GM18868 (cell line): ENCODE results near the gene INPP5F.
A peak's percentile ranks its signal among the peaks of the same experiment; 100 is the strongest.

ENCODE experiments used
- ATAC-seq: cut with Tn5 transposase; IDR thresholded peaks from one replicate; pipeline ENCODE4 v1.9.1; 2021; ENCODE audit warnings: mild to moderate bottlenecking, moderate library complexity; ENCODE audit not compliant: unreplicated experiment

The INPP5F gene

DNA sequence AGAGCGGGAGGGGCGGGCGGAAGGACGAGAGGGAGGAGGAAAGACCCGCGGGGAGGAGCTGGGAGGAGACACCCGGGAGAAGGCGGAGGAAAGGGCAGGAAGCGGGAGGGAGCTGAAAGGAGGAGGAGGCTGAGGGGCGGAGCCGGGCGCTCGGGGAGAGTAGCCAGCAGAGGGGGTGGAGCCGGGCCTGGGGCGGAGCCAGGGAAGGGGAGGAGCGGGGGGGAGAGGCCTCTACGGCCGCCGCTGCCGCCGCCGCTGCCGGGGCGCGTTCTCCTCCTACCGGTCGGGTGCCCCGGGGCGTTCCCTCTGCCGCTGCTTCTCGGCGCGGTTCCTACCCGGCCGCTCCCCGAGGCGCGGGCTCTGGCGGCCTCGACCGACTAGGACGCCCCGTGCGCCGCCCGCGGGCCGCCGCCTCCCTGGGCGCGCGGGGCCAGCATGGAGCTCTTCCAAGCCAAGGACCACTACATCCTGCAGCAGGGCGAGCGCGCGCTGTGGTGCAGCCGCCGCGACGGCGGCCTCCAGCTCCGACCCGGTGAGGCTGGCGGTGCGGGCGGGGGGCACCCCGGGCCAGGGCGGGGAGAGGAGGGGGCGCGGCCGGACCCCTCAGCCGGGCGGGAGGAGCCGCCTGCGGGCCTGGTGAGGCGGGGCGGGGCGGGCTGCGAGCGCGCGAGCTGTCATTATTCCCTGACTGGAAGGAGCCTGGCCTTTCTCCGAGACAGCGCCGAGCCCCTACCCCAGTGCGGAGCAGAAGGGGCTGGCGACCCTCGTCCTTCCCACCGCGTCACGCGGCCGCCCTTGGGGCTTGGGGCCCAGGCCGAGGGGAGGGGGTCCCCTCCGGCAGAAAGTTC lies at the start of gene INPP5F:
TSS of gene INPP5F (plus strand) at position 223 of the 848 bp plus-strand sequence. CDS start at position 436, 213 bp downstream.
- peak; percentile 90 for ATAC-seq

DNA sequence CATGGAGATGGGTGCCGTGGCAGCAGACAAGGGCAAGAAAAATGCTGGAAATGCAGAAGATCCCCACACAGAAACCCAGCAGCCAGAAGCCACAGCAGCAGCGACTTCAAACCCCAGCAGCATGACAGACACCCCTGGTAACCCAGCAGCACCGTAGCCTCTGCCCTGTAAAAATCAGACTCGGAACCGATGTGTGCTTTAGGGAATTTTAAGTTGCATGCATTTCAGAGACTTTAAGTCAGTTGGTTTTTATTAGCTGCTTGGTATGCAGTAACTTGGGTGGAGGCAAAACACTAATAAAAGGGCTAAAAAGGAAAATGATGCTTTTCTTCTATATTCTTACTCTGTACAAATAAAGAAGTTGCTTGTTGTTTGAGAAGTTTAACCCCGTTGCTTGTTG lies 48.7 kb upstream of the INPP5F start:
- no peak for ATAC-seq

DNA sequence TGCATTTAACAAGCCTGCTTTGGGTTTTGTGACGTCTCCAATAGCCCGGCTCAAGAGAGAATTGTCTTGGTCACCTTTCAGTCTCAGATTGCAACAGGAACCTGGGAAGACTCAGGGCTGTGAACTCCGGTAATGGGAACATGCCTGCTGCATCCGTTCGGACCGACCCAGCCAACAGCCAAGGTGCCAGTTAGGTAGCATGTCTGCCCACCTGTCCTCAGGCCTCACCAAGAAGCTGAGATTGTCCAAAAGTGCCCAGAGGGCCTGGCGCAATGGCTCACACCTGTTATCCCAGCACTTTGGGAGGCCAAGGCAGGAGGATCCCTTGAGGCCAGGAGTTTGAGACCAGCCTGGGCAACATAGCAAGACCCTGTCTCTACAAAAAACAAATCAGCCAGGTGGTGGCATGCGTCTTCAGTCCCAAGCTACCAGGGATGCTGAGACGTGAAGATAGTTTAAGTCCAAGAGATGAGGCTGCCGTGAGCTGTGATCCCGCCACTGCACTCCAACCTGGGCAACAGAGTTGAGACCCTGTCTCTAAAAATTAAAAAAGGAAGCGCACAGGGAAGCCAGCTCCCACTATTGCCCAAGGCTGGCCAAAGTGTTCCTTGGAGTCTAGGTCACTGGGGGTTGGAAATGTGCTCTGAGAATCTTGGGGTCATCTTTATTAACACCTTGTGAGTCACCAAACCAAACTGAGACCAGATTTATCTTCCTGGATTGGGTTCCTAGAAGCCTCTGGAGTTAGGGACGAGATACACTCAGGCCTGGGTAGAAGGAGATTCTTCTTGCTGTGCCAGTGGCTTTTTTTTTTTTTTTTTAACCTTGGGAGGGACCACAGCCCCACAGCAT lies 47.7 kb upstream of the INPP5F start:
- no peak for ATAC-seq

DNA sequence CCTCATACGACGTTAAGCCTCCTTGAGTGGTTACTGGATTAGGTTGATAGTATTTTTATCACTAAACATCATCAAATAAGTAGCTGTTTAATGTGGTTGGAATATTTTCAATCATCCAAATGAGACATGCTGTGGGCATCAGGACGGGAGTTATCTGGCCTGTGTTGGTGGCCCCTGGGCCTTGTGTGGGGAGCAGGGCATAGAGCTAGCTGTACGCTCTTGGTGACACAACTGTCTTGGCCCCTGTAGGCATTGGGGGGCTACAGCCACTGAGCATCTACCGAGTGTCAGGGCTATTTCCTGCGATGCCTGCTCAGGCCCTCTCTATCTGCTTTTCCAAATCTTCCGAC lies 46.4 kb upstream of the INPP5F start:
- no peak for ATAC-seq

- no peak for ATAC-seq
Measured at GRCh38 chr10:119680050-119680449, 45.8 kb upstream of the INPP5F start.

DNA sequence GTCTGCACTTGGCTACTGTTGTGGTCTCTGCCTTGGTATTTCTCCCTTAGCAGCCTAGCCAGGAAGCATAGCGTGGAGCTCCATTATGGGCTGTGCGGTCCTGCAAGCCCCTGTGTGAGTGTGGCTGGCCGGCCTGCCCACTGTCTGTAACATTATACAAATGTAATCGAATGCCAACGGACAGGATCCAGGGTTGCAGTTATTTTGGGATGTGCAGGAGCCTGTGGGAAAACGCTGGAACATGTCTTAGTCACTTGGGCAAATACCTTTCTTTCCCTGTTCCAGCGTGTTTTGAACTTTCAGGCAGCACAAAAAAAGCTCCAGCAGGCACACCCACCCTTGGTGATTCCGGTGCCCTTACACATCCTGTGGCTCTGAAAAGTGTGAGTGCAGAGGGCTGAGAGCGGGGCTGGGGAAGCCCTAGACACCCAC lies 45.2 kb upstream of the INPP5F start:
- no peak for ATAC-seq

DNA sequence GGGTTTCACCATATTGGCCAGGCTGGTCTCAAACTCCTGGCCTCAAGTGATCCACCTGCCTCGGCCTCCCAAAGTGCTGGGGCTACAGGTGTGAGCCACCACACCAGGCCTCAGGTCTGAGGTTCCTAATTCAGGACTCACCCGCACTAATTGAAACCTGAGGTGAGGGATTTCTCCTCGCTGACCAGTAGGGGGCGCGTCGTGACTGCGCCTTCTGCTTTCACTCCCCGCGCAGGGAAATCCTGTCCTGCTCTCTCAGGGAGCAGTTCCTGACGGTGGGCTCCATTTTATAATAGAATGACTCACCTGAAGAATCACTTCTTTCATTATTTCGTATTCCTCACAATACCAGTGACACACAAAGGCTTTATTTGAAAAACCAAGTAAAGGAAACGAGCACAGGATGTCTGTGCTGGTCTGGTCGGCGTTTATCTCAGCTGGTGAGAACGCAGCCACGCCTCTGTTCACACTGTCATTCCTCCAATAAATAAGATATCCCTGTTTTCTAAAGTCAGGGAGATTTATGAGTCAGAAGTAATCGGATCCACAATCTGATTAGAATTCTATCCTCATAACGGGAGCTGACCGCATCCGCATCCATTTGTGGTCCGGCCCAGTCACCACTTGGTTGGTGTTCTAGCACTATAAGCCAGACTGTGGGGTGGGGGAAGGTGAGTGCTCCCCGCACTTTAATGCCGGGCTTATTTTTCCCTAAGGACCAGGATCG lies 39.2 kb upstream of the INPP5F start:
- ATAC-seq, result peak; percentile 83

- ATAC-seq, result no peak
Measured at GRCh38 chr10:119687192-119688032, 38.4 kb upstream of the INPP5F start.

DNA sequence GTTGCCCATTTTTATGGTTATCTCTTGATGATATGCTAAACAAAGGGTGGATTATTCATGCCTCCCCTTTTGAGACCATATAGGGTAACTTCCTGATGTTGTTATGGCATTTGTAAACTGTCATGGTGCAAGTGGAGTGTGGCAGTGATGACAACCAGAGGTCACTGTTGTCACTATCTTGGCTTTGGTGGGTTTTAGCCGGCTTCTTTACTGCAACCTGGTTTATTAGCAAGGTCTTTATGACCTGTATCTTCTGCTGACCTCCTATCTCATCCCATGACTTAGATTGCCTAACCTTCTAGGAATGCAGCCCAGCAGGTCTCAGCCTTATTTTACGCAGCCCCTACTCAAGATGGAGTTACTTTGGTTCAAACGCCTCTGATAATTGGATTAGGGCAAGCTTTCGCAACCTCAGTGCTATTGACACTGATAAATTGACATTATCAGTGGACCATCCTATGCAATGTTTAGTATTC lies 37.8 kb upstream of the INPP5F start:
- ATAC-seq, result no peak

DNA sequence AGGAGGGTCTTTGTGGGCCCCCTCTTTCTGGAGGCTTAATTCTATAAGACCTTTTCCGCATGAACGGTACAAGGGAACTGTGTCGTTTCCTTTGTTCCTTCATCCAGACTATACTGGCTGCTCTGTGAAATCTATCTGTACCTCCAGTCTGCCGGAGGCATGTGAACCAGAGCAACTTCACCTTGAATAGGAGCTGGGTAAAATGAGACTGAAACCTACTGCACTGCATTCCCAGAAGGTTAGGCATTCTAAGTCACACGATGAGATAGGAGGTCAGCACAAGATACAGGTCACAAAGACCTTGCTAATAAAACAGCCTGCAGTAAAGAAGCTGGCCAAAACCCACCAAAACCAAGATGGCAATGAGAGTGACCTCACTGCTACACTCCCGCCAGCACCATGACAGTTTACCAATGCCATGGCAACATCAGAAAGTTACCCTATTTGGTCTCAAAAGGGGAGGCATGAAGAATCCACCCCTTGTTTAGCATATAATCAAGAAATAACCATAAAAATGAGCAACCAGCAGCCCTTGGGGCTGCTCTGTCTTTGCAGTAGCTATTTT lies 36.8 kb upstream of the INPP5F start:
- no peak for ATAC-seq

DNA sequence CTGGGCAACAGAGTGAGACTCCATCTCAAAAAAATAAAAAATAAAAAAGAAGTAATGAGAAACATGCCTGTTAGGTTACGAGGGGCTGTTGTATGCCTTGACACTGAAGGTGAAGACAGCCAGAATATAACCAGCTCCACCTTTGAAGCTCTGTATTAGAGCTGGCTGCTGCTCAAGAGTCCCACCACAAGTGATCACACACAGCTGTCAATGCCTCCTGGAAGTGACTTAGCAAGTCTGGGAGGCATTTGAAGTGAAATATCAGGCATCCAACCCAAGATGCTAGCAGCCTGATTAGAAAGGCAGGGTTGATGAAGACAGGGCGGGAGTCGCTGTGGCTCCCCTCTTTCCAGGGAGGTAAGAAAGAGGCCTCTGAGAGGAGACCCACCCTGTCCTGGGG lies 34.1 kb upstream of the INPP5F start:
- no peak for ATAC-seq

DNA sequence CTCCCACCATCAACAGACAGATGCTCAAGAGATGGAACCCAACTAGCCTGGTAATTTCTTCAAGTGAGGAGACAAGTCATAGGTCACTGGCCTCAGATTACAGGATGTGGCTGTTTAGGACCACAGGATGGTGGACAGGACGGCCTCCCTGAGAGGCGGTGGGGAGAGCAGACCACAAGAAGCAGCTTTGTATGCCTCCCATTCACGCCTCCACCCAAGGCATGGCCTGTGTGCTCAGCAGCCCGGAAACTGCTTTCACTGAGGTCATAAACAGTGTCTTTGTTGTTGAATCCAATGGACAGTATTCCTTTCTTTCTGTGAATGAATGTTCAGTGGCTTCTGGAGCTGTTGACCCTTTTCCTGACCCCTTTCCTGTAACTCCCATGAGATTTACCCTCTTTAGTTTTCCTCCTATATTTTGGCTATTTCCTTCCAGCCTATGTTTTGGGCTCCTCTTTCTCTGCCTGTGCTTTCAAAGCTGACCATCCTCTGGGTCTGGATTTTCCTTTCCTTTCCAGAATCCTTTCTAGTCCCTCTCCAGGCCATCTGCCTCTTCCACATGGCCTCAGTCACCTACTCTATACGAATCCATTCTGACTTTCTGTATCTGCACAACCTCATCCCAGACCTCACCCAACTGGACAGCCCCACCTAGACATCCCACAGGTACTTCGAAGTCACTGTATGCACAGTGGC lies 32.4 kb upstream of the INPP5F start:
- no peak for ATAC-seq

- no peak for ATAC-seq
Measured at GRCh38 chr10:119694608-119695007, 31.2 kb upstream of the INPP5F start.

DNA sequence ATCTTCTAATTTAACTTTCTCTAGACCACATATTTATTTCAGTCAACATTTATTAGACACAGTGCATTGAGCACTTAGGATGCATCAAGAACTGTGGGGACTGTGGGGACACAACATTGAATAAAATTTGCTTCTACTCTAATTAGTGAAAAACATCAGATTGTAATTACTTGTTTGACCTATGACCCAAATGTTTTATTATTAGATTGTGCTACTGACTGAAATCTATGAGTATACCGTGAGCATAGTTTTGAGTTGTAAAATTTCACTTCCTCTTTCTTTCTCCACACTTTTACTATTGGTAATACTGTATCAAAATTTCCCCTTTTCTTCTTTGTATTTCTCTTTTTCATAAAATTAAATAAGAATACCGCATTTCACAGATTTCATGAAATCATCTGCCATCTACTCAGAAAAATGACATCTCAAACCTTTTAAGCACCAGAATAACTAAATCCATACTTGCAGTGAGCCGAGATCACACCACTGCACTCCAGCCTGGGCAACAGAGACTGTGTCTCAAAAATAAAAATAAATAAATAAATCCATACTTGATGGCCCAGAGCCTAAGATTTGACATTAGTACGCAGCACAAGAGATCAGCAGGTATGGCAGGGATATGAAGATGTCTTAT lies 25.4 kb upstream of the INPP5F start:
- peak; percentile 61 for ATAC-seq

DNA sequence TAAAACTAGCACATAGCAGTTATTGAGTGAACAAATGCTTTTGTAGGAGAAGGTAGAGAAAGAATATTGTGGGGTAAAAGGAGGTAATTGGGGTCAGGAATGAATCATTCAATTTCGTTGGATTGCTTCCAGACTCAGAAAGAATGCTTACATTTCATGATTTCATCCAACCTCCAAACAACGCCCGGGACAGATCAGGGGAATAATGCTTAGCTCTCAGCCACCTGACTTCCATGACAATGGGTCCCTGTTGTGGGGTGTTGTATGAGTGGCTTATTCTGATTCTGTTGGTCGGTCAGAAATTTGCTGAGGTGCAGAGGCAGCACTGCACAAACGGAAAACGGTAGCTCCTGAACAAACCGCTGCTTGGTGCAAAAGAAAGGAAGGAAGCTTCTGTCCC lies 24.0 kb upstream of the INPP5F start:
- no peak for ATAC-seq

GRCh38 chr10:119702583-119702982 lies 23.3 kb upstream of the INPP5F start:
- ATAC-seq, result no peak

DNA sequence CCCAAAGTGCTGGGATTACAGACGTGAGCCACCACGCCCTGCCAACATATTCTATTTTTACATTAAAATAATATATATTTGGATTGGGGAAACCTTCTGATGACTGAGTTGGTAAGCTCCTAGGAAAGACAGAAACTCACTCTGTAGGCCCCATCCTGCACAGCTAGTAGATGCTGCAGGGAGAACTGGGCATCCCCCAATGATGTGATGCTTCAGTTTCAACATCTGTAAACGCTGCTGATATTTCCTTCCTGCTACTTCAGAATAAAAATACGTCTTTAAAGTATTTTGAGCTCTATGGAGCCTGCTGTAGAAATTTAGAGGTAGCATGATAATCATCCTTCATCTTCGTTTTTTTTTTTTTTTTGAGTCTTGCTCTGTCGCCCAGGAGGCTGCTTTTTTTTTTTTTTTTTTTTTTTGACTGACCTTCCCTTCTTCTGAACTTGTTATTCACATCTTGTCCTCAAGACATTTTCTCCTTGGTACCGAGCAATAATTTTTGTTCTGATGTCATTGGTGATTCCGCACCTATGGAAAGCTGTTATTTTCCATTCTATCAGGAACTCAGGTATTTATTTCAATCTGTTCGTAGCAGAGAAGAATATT lies 21.8 kb upstream of the INPP5F start:
- no peak for ATAC-seq

DNA sequence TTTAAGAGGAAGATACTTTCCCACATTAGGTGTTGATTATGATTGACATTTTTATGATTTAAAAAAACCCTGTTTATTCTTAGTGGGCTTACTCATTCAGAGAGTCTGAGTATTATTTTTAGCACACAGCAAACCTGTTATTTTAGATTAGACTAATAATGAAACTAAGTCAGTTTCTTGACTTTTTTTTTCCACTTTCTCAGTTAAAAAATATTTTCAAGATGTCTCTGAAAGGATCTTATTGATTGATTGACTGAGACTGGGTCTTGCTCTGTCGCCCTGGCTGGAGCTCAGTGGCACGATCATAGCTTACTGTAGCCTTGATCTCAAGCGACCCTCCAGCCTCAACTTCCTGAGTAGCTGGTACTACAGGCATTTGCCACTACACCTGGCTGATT lies 20.4 kb upstream of the INPP5F start:
- peak; percentile 48 for ATAC-seq
